Cardiac muscle cell (in vitro differentiated cells and primary cell): ENCODE results near the gene SLC24A3. TPM values are rescaled to one million over a fixed set of nuclear protein-coding genes. Genes with fewer than 3 reads are reported as not detected.

Experiments used
- DNase-seq, 2 donors: peaks; one replicate each; pipeline versions ENCODE4 v3.0.0 to v3.0.0-alpha.2; 2010 to 2017; ENCODE audit warnings: low read depth in 1 of 2, low spot score in 1 of 2
- H3K27ac ChIP-seq: fragments of 200-600 bp; sonication (generic); 2 replicates; pipeline ENCODE4 v1.5.1; 2016
- H3K27me3 ChIP-seq: fragments of 200-600 bp; sonication (generic); 2 replicates; pipeline ENCODE4 v1.6.0; 2016; ENCODE audit warnings: control low read depth
- H3K36me3 ChIP-seq: fragments of 200-600 bp; sonication (generic); 2 replicates; pipeline ENCODE4 v1.5.1; 2016; ENCODE audit warnings: control low read depth
- H3K4me1 ChIP-seq: fragments of 200-600 bp; sonication (generic); 2 replicates; pipeline ENCODE4 v1.8.1; 2017; ENCODE audit warnings: low read depth, mild to moderate bottlenecking, mixed run types
- H3K4me3 ChIP-seq: fragments of 200-600 bp; sonication (generic); 2 replicates; pipeline ENCODE4 v1.5.1; 2016; ENCODE audit warnings: mild to moderate bottlenecking
- H3K9me3 ChIP-seq: fragments of 200-600 bp; sonication (generic); 2 replicates; pipeline ENCODE4 v1.5.1; 2017; ENCODE audit warnings: low read depth, mild to moderate bottlenecking, control low read depth
- polyA plus RNA-seq: library from polyadenylated mRNA; unstranded; fragments of >200 nt; fragmentation: Nextera tagmentation; extraction: Ambion mirVana; gene quantifications from 2 replicates; pipeline ENCODE4 v1.2.1, GENCODE V29; 2016
- total RNA-seq: library from RNA; depleted of rRNA; stranded (reverse); fragments of >200 nt; gene quantifications from 2 replicates; pipeline ENCODE4 v1.2.3, GENCODE V29; 2016
- TF ChIP-seq, protein P1 (sequence below): IDR thresholded peaks from 2 replicates; pipeline ENCODE4 v1.5.1; 2012; ENCODE audit warnings: low read depth, mild to moderate bottlenecking, low read length

SLC24A3 gene
- total and polyA plus RNA-seq, 2 experiments from 2014 or later, result 1.6 to 1.7 TPM

DNA sequence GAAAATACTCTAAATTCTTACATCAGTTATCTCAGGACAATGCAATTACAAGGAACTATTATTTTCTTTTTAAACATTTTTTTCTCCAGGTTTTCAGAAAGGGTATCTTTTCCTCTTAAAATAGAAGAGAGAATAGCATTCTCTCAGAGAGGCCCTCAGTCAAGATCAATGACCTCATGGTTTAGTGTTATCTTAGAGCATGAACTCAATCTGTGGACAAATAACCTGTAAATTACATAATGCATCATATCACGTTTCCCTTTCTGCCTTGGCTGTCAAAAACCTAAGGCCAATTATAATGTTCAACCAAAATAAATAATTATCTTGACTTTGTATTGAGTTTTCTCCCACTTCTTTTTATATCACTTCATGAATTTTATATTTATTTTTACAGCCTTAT is 202.2 kb downstream of the SLC24A3 start:
- Histone ChIP-seq H3K9me3 (no peaks in the 10 kb centered on the region), H3K4me3 (no peak overlapping the region), H3K36me3 (no peaks in the 10 kb centered on the region), H3K27ac (no peak overlapping the region), H3K27me3 (no peaks in the 10 kb centered on the region), H3K4me1 (no peaks in the 10 kb centered on the region)
- TF ChIP-seq, protein P1, sequence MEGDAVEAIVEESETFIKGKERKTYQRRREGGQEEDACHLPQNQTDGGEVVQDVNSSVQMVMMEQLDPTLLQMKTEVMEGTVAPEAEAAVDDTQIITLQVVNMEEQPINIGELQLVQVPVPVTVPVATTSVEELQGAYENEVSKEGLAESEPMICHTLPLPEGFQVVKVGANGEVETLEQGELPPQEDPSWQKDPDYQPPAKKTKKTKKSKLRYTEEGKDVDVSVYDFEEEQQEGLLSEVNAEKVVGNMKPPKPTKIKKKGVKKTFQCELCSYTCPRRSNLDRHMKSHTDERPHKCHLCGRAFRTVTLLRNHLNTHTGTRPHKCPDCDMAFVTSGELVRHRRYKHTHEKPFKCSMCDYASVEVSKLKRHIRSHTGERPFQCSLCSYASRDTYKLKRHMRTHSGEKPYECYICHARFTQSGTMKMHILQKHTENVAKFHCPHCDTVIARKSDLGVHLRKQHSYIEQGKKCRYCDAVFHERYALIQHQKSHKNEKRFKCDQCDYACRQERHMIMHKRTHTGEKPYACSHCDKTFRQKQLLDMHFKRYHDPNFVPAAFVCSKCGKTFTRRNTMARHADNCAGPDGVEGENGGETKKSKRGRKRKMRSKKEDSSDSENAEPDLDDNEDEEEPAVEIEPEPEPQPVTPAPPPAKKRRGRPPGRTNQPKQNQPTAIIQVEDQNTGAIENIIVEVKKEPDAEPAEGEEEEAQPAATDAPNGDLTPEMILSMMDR, result no peak
- DNase-seq, result no peak

DNA sequence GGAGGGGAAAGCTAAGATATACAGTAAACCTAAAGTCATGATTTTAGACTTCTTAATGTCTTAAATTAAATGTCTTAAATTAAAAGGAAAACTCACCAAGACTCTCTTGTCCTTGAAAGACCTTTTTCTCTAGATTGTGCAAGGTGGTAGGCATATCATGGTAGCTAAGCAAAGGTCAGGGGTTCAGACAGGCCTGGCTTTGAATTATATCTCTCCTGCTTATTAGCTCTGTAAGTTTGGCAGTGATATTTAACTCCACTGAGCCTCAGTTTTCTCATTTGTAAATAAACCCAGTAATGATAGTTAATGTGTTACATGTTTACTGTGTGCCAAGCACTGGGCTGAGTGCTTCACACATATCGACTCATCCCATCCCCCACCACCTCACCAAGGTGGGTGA is 203.3 kb downstream of the SLC24A3 start:
- TF ChIP-seq, protein P1, result no peak
- no peak overlapping the region for H3K4me3 ChIP-seq
- no peaks in the 10 kb centered on the region for H3K27me3 ChIP-seq
- H3K9me3 ChIP-seq, result no peaks in the 10 kb centered on the region
- H3K36me3 ChIP-seq, result no peaks in the 10 kb centered on the region
- H3K4me1 ChIP-seq, result no peaks in the 10 kb centered on the region
- H3K27ac ChIP-seq, result no peak overlapping the region
- DNase-seq, result no peak

DNA sequence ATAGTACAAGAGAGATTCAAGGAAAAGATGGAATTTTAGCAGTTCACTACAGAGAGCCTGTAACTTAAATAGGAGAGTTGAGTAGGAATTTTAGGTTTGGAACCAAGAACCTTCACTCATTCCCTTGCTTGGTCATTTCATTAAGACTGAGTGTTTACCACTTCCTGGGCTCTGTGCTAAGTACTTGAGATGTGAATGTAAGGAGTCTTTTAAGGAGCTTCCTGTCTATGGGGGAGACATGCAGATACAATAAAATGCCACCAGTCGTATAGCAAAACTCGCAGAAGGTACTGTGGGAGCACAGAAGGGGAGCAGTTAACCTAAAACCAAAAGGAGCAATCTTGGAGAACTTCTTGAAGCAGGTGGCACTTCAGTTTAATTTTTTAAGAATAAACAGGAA is 204.2 kb downstream of the SLC24A3 start:
- DNase-seq, result no peak
- Histone ChIP-seq H3K9me3 (no peaks in the 10 kb centered on the region), H3K4me1 (no peaks in the 10 kb centered on the region), H3K36me3 (no peaks in the 10 kb centered on the region), H3K27ac (no peak overlapping the region), H3K27me3 (no peaks in the 10 kb centered on the region), H3K4me3 (no peak overlapping the region)
- TF ChIP-seq, protein P1, result no peak

DNA sequence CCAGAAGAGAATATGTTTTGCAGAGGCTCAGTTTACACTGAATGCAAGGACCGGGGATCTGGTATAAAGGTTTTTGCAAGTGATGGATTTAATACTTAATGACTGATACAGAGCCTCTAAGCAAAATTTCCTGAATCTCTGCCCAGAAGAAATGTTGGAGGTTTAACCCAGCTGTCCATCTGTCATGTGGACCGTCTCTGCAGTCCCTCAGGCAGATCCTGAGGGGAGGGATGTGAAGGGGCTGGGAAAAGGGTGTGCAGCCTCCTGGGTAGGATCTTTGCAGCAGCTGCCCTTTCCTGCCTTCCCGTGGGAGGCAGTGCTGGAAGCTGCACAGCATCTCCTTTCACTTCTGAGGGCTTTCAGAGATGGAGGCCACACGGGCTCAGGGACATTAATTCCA is 207.0 kb downstream of the SLC24A3 start:
- H3K9me3 ChIP-seq, result no peaks in the 10 kb centered on the region
- H3K4me3 ChIP-seq, result no peak overlapping the region
- no peak overlapping the region for H3K27ac ChIP-seq
- H3K4me1 ChIP-seq, result no peaks in the 10 kb centered on the region
- H3K36me3 ChIP-seq, result no peaks in the 10 kb centered on the region
- TF ChIP-seq, protein P1, result no peak
- H3K27me3 ChIP-seq, result no peaks in the 10 kb centered on the region
- DNase-seq, result no peak

DNA sequence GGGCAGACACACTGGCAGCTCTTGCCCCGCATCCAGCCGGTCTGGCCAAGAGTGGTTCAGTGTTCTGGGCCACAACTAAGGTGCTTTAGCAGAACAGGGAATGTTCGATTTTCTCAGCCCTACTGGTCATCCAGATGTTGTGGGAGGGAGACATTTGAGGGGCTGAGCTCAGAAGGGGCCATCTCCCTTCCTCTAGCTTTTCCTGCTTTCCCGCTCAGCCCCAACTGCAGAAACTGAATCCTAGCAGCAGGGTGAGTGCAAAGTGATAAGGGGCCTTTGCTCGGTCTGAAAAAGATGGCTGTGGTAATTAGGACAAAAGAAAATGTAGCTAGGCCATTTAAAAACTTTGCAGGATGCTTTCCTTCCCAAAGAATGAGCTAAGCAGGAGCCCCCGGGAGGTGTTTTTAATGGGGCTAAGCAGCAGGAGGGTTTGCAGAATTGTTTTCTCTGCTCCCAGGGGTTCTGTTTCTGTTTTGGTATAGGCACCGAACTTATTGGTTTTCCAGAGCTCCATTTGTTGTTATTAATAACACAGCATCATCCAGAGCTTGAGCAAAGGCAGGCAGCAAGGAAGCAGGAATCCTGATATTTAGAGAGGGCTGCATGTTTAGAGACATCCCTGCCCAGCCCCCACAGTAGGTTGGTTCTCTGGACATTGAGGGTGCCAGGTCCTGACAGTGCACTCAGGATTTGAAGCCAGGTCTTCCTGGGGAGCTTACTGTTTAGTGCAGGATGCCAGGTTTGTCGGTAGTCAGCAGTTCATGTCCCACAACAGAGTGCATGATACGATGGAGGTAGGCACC is 210.9 kb downstream of the SLC24A3 start:
- no peak overlapping the region for H3K27ac ChIP-seq

More for the DNA sequence above, 210.9 kb downstream of the SLC24A3 start:
- Histone ChIP-seq H3K4me1 (peaks cover 2% of the 10 kb centered on the region), H3K27me3 (no peaks in the 10 kb centered on the region), H3K9me3 (no peaks in the 10 kb centered on the region), H3K36me3 (no peaks in the 10 kb centered on the region), H3K4me3 (no peak overlapping the region)
- DNase-seq, result no peak
- TF ChIP-seq, protein P1, result no peak
